Activated gamma-delta T cell (primary cell): ENCODE measurements around the gene TBKBP1.
"Not testable (repeated sequence)": the region's sequence is repeated elsewhere in the genome, so short reads cannot be mapped to it uniquely, and the experiment has no call there.

ENCODE experiments used
- DNase-seq: peaks from one replicate; lab custom pipeline; 2025; lab: John Stamatoyannopoulos, UW

The TBKBP1 gene

GRCh38 chr17:47678196-47678595, 15.8 kb upstream of the TBKBP1 start:
- no peak for DNase-seq

GRCh38 chr17:47682138-47682537, 11.8 kb upstream of the TBKBP1 start:
- no peak for DNase-seq

- DNase-seq, result not testable (repeated sequence)
Observed at GRCh38 chr17:47682727-47683126, 11.2 kb upstream of the TBKBP1 start.

GRCh38 chr17:47684025-47684424, 9.9 kb upstream of the TBKBP1 start:
- no peak for DNase-seq

GRCh38 chr17:47684535-47685193, 9.3 kb upstream of the TBKBP1 start:
- no peak for DNase-seq

GRCh38 chr17:47685556-47686275, 8.2 kb upstream of the TBKBP1 start:
- no peak for DNase-seq

DNA sequence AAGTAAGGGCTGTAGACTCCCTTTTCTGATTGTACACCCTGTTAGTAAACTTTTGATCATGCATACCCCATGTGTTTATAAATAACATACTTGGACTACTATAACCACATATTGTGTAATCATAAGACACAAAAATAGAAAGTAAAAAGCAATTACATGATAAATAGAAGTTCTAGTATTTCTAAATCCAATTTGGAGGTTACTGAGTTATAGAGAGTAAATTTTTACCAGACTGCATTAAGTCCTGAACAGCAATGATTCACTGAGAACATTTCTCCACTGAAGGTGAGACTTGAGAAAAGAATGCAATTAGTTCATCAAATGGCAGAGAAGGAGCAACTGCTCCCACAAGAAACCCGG, 7.7 kb upstream of the TBKBP1 start:
- DNase-seq, result no peak

- DNase-seq, result no peak
Observed at GRCh38 chr17:47686664-47687327, 7.2 kb upstream of the TBKBP1 start.

DNA sequence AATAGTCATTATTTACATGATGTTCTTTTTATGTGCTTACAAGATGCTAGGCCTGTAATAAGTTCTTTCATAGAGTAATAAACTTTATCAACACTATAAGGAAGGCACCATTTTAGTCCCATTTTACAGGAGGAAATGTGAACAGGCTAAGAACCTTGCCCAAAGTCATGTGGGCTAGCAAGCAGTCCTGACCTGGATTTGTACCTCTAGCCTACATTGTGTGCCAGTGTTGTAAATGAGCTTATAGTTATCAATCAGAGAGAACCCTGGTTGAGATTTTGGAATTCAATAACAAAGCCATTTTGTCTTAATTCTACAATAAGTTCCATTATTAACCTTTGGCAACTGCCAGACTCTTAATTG, 6.7 kb upstream of the TBKBP1 start:
- DNase-seq, result no peak

DNA sequence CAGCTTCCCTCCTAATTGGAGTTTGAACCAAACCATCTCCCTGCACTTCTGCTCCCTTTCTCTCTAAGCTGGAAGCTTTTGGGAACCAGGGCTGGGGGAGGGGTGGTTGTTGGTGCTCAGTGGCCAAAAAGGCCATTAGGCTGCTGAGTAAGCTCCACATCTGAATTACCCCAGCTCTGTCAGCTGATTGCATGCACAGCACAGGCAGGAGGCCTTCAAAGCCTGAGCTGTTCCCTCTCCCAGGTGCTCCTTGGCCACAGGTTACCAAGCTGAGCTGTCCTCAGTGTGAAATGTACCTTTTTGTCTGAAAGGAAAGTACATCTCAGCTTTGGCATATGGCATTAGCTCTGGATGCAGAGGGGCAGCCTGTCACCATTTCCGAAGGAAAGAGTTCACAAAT, 6.2 kb upstream of the TBKBP1 start:
- no peak for DNase-seq

DNA sequence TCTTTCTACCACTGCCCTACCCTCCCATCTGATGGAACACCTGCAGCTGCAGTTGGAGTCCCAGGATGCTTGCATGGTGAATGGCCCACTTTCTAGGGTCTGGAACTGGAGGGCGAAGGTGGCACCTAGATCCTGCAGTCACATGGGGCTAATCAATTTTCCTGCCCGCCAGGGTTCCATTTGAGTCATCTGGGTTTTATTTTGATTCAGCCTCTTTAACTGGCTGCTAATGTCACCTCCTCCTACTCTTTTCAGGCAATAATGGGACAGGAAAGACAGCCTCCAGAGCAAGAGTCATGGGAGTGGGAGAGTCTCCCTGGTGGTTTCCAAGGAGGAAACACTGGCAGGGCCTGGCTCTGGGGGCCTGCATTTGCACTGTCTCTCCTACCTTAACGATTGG, 3.8 kb upstream of the TBKBP1 start:
- DNase-seq, result no peak

- no peak for DNase-seq
Observed at GRCh38 chr17:47692137-47692894, 1.6 kb upstream of the TBKBP1 start.

- no peak for DNase-seq
Observed at GRCh38 chr17:47692895-47693730, 848 bp upstream of the TBKBP1 start.

DNA sequence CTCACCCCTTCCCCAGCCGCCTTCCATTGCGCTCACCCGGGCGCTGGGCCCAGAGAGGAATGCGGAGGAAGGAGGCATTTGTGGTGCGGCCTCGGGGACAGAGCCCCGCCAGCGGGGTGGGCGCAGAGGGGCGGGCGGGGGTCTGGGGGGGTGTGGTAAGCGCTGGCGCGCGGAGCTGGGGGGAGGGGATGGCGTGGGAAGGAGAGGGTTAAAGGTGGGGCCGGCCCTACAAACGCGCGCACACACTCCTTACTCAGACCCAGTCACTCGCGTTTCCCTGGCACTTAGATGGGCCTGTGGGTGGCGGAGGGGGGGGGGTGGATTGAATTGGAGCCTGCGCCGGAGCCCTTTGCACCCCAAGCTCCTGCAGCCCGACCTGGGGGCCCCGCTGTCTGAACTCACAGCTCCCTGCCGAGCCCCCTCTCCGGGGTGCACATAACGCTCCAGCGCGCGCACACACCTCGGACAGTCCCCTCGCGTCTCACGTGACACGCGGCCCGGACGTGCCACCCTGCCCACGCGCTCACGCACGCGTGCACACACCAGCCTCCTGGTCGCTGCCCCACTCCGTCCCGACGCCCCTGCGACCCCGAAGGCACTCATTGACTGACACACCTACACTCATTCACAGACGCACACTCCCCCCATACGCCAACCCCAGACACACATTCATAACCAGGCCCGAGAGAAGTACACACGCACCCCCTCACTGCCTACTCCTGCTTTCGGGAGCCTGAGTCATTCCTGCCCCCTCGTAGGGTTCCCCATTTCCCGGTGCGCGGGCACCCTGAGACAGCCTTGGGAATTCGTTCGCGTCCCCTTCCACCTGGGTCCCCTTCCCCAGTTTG, 844 bp downstream of the TBKBP1 start:
- peak; percentile 34 for DNase-seq

- DNase-seq, result no peak
Observed at GRCh38 chr17:47695429-47696376, 1.7 kb downstream of the TBKBP1 start.

- DNase-seq, result no peak
Observed at GRCh38 chr17:47696717-47697642, 3.0 kb downstream of the TBKBP1 start.

DNA sequence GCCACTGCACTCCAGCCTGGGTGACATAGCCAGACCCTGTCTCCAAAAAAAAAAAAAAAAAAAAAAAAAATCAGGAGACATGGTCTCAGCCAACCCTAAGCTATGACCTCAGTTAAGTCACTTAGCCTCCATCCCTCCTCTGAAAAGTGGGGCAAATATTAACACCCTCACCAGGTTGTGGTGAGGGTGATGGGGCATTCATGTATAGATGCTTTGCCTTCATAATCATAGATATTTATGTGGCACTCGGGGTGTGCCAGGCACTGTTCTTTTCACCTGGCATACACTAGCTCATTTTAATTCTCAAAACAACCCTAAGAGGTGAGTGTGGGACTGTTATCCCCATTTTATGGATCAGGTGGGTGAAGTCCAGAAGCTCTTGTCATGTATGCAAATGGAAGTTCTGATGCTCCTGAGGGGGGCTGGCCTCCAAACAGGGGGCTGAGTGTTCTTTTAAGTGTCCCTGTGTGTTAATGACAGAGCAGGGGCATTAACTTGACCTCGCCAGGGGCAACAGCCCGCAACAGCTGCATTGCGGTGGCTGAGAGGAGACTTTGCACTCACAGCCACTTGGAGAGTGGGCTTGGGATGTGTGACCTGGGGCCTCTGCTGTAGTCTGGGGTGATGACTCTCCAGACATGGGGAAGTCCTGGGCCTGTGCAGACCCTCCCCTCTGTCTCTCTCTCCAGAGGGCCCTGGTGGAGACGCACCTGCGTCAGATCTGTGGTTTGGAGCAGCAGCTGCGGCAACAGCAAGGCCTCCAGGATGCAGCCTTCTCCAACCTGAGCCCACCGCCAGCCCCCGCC, 4.1 kb downstream of the TBKBP1 start:
- DNase-seq, result no peak
